HEK293 (cell line): ENCODE measurements around the gene FAM89B.
A peak's percentile ranks its signal among the peaks of the same experiment; 100 is the strongest.

ENCODE experiments used
- CTCF ChIA-PET: fragments of 350-600 bp; formaldehyde crosslinking; extraction: SDS; loops from one replicate; lab custom pipeline; 2021; ENCODE audit warnings: antibody characterized with exemption; lab: Yijun Ruan, JAX
- POLR2A ChIA-PET: fragments of 300-600 bp; formaldehyde crosslinking; extraction: SDS; loops from one replicate; lab custom pipeline; 2020; ENCODE audit warnings: antibody characterized with exemption, inconsistent platforms; lab: Yijun Ruan, JAX
- H3K27ac ChIP-seq: fragments of 200-500 bp; sonication (Bioruptor generic); 2 replicates; pipeline ENCODE4 v1.5.1; 2014; ENCODE audit warnings: low read depth, low read length, control low read depth, inconsistent platforms; ENCODE audit errors: extremely low read depth
- H3K36me3 ChIP-seq, 2 experiments: fragments of 200-500 bp in 1 of 2; sonication (Bioruptor generic) in 1 of 2; 1 replicate in 1 of 2; 2 replicates in 1 of 2; pipeline ENCODE4 v1.5.1; 2014 to 2017; ENCODE audit warnings: inconsistent platforms in 2 of 2, low read length in 2 of 2; ENCODE audit not compliant: control insufficient read depth in 2 of 2, insufficient read depth in 1 of 2
- H3K4me1 ChIP-seq: fragments of 200-500 bp; sonication (Bioruptor generic); 2 replicates; pipeline ENCODE4 v1.5.1; 2014; ENCODE audit warnings: mild to moderate bottlenecking, low read length, inconsistent platforms; ENCODE audit not compliant: control insufficient read depth, insufficient read depth
- H3K4me3 ChIP-seq: 2 replicates; pipeline ENCODE4 v1.5.1; 2011; ENCODE audit warnings: low read depth, mild to moderate bottlenecking, control low read depth, low read length, moderate library complexity
- H3K9me3 ChIP-seq: fragments of 200-500 bp; sonication (Bioruptor generic); 2 replicates; pipeline ENCODE4 v1.5.1; 2014; ENCODE audit warnings: low read depth, low read length, inconsistent platforms; ENCODE audit not compliant: control insufficient read depth, insufficient read depth
- SCRT2 ChIP-seq: fragments of 450-650 bp; formaldehyde crosslinking; IDR thresholded peaks from 2 replicates; pipeline ENCODE4 v1.5.1; 2016; ENCODE audit warnings: missing biosample characterization, missing genetic modification characterization
- SP2 ChIP-seq: fragments of 450-650 bp; formaldehyde crosslinking; IDR thresholded peaks from 2 replicates; pipeline ENCODE4 v1.5.1; 2016; ENCODE audit warnings: missing biosample characterization, missing genetic modification characterization
- TSHZ1 ChIP-seq: fragments of 450-650 bp; formaldehyde crosslinking; IDR thresholded peaks from 2 replicates; pipeline ENCODE4 v1.5.1; 2016; ENCODE audit warnings: missing biosample characterization, missing genetic modification characterization, borderline replicate concordance
- ZBTB1 ChIP-seq: fragments of 450-650 bp; formaldehyde crosslinking; IDR thresholded peaks from 2 replicates; pipeline ENCODE4 v1.5.1; 2016; ENCODE audit warnings: missing biosample characterization, missing genetic modification characterization
- ZBTB49 ChIP-seq: fragments of 450-650 bp; formaldehyde crosslinking; IDR thresholded peaks from 2 replicates; pipeline ENCODE4 v1.5.1; 2016; ENCODE audit warnings: missing biosample characterization, missing genetic modification characterization, low read depth
- ZBTB8A ChIP-seq: fragments of 450-650 bp; formaldehyde crosslinking; IDR thresholded peaks from 2 replicates; pipeline ENCODE4 v1.5.1; 2016; ENCODE audit warnings: missing biosample characterization, missing genetic modification characterization
- ZNF112 ChIP-seq: fragments of 450-650 bp; formaldehyde crosslinking; IDR thresholded peaks from 2 replicates; pipeline ENCODE4 v1.5.0; 2017; ENCODE audit warnings: missing biosample characterization, missing genetic modification characterization
- ZNF140 ChIP-seq: fragments of 450-650 bp; formaldehyde crosslinking; IDR thresholded peaks from 2 replicates; pipeline ENCODE4 v1.5.1; 2016; ENCODE audit warnings: missing biosample characterization, missing genetic modification characterization
- ZNF23 ChIP-seq: fragments of 450-650 bp; formaldehyde crosslinking; IDR thresholded peaks from 2 replicates; pipeline ENCODE4 v1.5.1; 2016; ENCODE audit warnings: missing biosample characterization, missing genetic modification characterization, borderline replicate concordance
- ZNF266 ChIP-seq: fragments of 450-650 bp; formaldehyde crosslinking; IDR thresholded peaks from 2 replicates; pipeline ENCODE4 v1.5.1; 2016; ENCODE audit warnings: missing biosample characterization, missing genetic modification characterization, low read depth
- ZNF48 ChIP-seq: fragments of 450-650 bp; formaldehyde crosslinking; IDR thresholded peaks from 2 replicates; pipeline ENCODE4 v1.5.1; 2016; ENCODE audit warnings: missing biosample characterization, missing genetic modification characterization
- ZNF560 ChIP-seq: fragments of 450-650 bp; formaldehyde crosslinking; IDR thresholded peaks from 2 replicates; pipeline ENCODE4 v1.5.1; 2017; ENCODE audit warnings: missing biosample characterization, missing genetic modification characterization, borderline replicate concordance
- ZNF610 ChIP-seq: fragments of 450-650 bp; formaldehyde crosslinking; IDR thresholded peaks from 2 replicates; pipeline ENCODE4 v1.5.1; 2016; ENCODE audit warnings: missing biosample characterization, missing genetic modification characterization, borderline replicate concordance
- ZNF639 ChIP-seq: fragments of 450-650 bp; formaldehyde crosslinking; IDR thresholded peaks from 2 replicates; pipeline ENCODE4 v1.5.1; 2016; ENCODE audit warnings: missing biosample characterization, missing genetic modification characterization
- ZNF707 ChIP-seq: fragments of 450-650 bp; formaldehyde crosslinking; IDR thresholded peaks from 2 replicates; pipeline ENCODE4 v1.5.1; 2016; ENCODE audit warnings: missing biosample characterization, missing genetic modification characterization
- TF ChIP-seq, protein P1 (sequence below): fragments of 450-650 bp; formaldehyde crosslinking; IDR thresholded peaks from 2 replicates; pipeline ENCODE4 v1.5.1; 2016; ENCODE audit warnings: missing biosample characterization, missing genetic modification characterization
- TF ChIP-seq, protein P2 (sequence below): fragments of 450-650 bp; formaldehyde crosslinking; IDR thresholded peaks from 2 replicates; pipeline ENCODE4 v1.5.1; 2016; ENCODE audit warnings: missing biosample characterization, missing genetic modification characterization
- TF ChIP-seq, protein P3 (sequence below): fragments of 450-650 bp; formaldehyde crosslinking; IDR thresholded peaks from 2 replicates; pipeline ENCODE4 v1.5.1; 2017; ENCODE audit warnings: missing biosample characterization, missing genetic modification characterization
- TF ChIP-seq, protein P4 (sequence below): fragments of 450-650 bp; formaldehyde crosslinking; IDR thresholded peaks from 2 replicates; pipeline ENCODE4 v1.5.1; 2016; ENCODE audit warnings: missing biosample characterization, missing genetic modification characterization

Gene FAM89B

GRCh38 chr11:65586247-65586630 is 13.9 kb downstream of the FAM89B start:
- H3K4me1 ChIP-seq = no peaks in the 10 kb centered on the region
- H3K27ac ChIP-seq = no peak overlapping the region
- TF ChIP-seq, protein P1, sequence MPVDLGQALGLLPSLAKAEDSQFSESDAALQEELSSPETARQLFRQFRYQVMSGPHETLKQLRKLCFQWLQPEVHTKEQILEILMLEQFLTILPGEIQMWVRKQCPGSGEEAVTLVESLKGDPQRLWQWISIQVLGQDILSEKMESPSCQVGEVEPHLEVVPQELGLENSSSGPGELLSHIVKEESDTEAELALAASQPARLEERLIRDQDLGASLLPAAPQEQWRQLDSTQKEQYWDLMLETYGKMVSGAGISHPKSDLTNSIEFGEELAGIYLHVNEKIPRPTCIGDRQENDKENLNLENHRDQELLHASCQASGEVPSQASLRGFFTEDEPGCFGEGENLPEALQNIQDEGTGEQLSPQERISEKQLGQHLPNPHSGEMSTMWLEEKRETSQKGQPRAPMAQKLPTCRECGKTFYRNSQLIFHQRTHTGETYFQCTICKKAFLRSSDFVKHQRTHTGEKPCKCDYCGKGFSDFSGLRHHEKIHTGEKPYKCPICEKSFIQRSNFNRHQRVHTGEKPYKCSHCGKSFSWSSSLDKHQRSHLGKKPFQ = no peak
- no peak for TF ChIP-seq ZNF707
- TF ChIP-seq ZNF140 (tag by site-specific recombination) = no peak
- TF ChIP-seq, protein P2, sequence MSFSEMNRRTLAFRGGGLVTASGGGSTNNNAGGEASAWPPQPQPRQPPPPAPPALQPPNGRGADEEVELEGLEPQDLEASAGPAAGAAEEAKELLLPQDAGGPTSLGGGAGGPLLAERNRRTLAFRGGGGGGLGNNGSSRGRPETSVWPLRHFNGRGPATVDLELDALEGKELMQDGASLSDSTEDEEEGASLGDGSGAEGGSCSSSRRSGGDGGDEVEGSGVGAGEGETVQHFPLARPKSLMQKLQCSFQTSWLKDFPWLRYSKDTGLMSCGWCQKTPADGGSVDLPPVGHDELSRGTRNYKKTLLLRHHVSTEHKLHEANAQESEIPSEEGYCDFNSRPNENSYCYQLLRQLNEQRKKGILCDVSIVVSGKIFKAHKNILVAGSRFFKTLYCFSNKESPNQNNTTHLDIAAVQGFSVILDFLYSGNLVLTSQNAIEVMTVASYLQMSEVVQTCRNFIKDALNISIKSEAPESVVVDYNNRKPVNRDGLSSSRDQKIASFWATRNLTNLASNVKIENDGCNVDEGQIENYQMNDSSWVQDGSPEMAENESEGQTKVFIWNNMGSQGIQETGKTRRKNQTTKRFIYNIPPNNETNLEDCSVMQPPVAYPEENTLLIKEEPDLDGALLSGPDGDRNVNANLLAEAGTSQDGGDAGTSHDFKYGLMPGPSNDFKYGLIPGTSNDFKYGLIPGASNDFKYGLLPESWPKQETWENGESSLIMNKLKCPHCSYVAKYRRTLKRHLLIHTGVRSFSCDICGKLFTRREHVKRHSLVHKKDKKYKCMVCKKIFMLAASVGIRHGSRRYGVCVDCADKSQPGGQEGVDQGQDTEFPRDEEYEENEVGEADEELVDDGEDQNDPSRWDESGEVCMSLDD = no peak
- no peak for TF ChIP-seq ZNF48 (tag by site-specific recombination)
- TF ChIP-seq, protein P3, sequence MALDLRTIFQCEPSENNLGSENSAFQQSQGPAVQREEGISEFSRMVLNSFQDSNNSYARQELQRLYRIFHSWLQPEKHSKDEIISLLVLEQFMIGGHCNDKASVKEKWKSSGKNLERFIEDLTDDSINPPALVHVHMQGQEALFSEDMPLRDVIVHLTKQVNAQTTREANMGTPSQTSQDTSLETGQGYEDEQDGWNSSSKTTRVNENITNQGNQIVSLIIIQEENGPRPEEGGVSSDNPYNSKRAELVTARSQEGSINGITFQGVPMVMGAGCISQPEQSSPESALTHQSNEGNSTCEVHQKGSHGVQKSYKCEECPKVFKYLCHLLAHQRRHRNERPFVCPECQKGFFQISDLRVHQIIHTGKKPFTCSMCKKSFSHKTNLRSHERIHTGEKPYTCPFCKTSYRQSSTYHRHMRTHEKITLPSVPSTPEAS (tag by site-specific recombination) = no peak
- TF ChIP-seq ZBTB49 (tag by site-specific recombination) = no peak
- no peak for TF ChIP-seq ZNF23 (tag by site-specific recombination)
- no peak for TF ChIP-seq ZNF266
- POLR2A ChIA-PET = interaction anchor here (1.0 to 1.8 kb wide), 4 partner anchors 9 to 29 kb away, joined by 3 to 8 read pairs (median 4); partner anchors contain the start of genes EHBP1L1, KCNK7 and PCNX3
- H3K36me3 ChIP-seq = peaks cover 0 to 3% of the 10 kb centered on the region in 2 experiments; a peak in 1 of 3 replicates
- H3K9me3 ChIP-seq = no peaks in the 10 kb centered on the region
- H3K4me3 ChIP-seq = no peak overlapping the region
- CTCF ChIA-PET = interaction anchor here (0.9 to 4.4 kb wide), 6 partner anchors 9 to 45 kb away, joined by 3 to 28 read pairs (median 6); partner anchors contain the start of genes EHBP1L1, FAM89B and KCNK7

DNA sequence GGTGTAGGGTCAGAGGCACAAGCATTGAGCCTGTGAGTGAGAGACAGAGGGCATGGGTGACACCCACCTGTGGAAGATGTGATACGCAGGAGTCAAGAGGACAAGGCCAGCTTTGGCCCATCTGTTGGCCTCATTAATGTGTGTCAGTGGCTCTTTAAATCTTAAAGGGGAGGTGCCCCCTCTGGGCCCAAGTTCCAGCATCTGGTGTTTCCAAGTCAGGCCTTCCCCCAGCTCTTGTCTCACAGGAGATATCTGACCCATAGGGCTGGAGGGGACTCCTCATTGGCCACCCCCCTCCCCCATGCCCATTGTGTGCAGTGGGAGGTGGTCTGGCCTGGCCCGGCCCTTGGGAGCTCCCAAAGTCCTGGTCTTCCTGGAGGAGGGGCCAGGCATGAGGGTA is 14.3 kb downstream of the FAM89B start:
- CTCF ChIA-PET = interaction anchor here (0.9 to 4.4 kb wide), 7 partner anchors 9 to 45 kb away, joined by 3 to 28 read pairs (median 3); partner anchors contain the start of genes EHBP1L1, FAM89B and KCNK7
- TF ChIP-seq SCRT2 (tag by site-specific recombination) (0 out of 2 replicates have a peak, but pooled peaks have one; percentile 28), ZNF639 (tag by site-specific recombination) (no peak), SP2 (tag by site-specific recombination) (peak; percentile 34), TSHZ1 (tag by site-specific recombination) (no peak), ZBTB1 (tag by site-specific recombination) (no peak), ZNF112 (tag by site-specific recombination) (no peak), ZNF560 (no peak), ZBTB8A (tag by site-specific recombination) (no peak), ZNF610 (tag by site-specific recombination) (no peak)
- TF ChIP-seq, protein P4, sequence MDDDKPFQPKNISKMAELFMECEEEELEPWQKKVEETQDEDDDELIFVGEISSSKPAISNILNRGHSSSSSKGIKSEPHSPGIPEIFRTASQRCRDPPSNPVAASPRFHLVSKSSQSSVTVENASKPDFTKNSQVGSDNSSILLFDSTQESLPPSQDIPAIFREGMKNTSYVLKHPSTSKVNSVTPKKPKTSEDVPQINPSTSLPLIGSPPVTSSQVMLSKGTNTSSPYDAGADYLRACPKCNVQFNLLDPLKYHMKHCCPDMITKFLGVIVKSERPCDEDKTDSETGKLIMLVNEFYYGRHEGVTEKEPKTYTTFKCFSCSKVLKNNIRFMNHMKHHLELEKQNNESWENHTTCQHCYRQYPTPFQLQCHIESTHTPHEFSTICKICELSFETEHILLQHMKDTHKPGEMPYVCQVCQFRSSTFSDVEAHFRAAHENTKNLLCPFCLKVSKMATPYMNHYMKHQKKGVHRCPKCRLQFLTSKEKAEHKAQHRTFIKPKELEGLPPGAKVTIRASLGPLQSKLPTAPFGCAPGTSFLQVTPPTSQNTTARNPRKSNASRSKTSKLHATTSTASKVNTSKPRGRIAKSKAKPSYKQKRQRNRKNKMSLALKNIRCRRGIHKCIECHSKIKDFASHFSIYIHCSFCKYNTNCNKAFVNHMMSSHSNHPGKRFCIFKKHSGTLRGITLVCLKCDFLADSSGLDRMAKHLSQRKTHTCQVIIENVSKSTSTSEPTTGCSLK (tag by site-specific recombination) = no peak

More for the DNA sequence above, 14.3 kb downstream of the FAM89B start:
- H3K9me3 ChIP-seq = no peaks in the 10 kb centered on the region
- POLR2A ChIA-PET = interaction anchor here (1.0 to 1.8 kb wide), 5 partner anchors 9 to 28 kb away, joined by 3 to 8 read pairs (median 6); partner anchors contain the start of genes EHBP1L1, FAM89B, KCNK7 and PCNX3
- H3K27ac ChIP-seq = no peak overlapping the region
- H3K36me3 ChIP-seq = peaks cover 0 to 3% of the 10 kb centered on the region in 2 experiments; a peak in 1 of 3 replicates
- H3K4me1 ChIP-seq = no peaks in the 10 kb centered on the region
- H3K4me3 ChIP-seq = no peak overlapping the region
